ENCODE results near the gene CXorf65. TPM values are rescaled to one million over a fixed set of nuclear protein-coding genes. Genes with fewer than 3 reads are reported as not detected.

CXorf65 gene
- total RNA-seq, 4 donors from 2014 or later = not detected

DNA sequence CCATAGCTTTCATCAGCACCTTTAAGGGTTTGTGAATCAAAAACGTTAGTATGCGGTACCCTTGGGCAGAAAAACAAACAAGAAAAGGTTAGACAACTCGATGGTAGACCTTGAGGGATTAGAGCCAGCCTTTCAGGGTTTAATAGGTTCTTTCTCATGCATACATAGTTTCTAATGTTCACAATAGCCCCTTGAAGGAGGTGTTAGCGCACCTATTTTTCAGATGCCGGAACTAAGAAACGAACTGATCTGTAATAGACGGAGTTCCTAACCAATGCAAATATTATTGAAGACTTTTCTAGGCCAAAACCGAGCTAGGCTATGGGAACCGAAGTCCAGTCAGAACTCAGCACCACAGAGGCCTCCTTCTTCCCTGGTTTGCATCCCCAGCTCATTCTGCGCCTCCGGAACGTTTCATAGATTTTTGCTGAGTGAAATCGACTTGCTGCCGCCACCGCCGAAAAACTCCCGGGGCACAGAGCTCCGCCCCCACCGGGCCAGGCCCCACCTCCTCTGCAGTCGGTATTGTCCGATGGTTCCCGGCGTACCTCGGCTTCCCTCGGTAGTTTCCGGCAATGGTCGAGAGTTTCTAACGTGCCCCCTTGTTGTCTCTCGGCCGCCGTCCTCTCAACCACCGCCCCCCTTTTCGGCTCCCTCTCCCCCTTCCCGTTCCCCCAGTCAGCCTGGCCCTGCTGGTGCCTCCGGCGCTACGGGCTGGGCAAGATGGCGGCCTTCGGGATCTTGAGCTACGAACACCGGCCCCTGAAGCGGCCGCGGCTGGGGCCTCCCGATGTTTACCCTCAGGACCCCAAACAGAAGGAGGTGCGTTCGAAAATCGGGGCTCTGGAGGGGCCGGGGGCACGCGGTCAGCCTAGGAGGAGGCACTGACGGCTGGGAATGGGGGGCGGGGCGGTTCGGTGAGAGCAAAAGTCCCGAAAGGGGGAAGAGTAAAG is 11.8 kb upstream of the CXorf65 start, which contains the start of gene MED12:
MED12 (plus strand) TSS at position 565 of the 953 bp plus-strand sequence; CDS start at position 724, 159 bp downstream.
- no peaks in the 10 kb centered on the region for H3K27me3 ChIP-seq
- in situ Hi-C loops (cut with MboI; ENCODE audit: low pct_ligation_motif_present in 1 of 4, low pct_unique_long_range_greater_than_20kb in 1 of 4, low sequenced_read_pairs in 3 of 4) (no loop called here), intact Hi-C loops (cut with DNase I; ENCODE audit: low total_unique reads) (no loop called here)
- 10 to 49% methylated on average over 3 to 50 of the region's 56 CpGs for WGBS, 2 donors (ENCODE audit: low coverage in 1 of 2)
- no peaks in the 10 kb centered on the region for H3K9me3 ChIP-seq
- DNase-seq = peak; percentile 85
- peak within 1 kb of the TSS; percentile 82 to 90 (median 88) for H3K27ac ChIP-seq
- TF ChIP-seq, protein P1, sequence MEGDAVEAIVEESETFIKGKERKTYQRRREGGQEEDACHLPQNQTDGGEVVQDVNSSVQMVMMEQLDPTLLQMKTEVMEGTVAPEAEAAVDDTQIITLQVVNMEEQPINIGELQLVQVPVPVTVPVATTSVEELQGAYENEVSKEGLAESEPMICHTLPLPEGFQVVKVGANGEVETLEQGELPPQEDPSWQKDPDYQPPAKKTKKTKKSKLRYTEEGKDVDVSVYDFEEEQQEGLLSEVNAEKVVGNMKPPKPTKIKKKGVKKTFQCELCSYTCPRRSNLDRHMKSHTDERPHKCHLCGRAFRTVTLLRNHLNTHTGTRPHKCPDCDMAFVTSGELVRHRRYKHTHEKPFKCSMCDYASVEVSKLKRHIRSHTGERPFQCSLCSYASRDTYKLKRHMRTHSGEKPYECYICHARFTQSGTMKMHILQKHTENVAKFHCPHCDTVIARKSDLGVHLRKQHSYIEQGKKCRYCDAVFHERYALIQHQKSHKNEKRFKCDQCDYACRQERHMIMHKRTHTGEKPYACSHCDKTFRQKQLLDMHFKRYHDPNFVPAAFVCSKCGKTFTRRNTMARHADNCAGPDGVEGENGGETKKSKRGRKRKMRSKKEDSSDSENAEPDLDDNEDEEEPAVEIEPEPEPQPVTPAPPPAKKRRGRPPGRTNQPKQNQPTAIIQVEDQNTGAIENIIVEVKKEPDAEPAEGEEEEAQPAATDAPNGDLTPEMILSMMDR (IDR thresholded peaks at IDR 0.05) = no peak
- TF ChIP-seq EP300 (IDR thresholded peaks at IDR 0.05; ENCODE audit: low read depth) (no peak), POLR2AphosphoS5 (IDR thresholded peaks at IDR 0.05) (peak in 2 of 3 donors; percentile 26 to 34), POLR2A (IDR thresholded peaks at IDR 0.05) (peak; percentile 59)
- H3K36me3 ChIP-seq = peaks cover 0 to 4% (median 0%) of the 10 kb centered on the region in 4 donors
- peak within 1 kb of the TSS; percentile 54 to 84 (median 71) for H3K4me3 ChIP-seq
- peaks cover 0 to 16% (median 5%) of the 10 kb centered on the region in 4 donors for H3K4me1 ChIP-seq

DNA sequence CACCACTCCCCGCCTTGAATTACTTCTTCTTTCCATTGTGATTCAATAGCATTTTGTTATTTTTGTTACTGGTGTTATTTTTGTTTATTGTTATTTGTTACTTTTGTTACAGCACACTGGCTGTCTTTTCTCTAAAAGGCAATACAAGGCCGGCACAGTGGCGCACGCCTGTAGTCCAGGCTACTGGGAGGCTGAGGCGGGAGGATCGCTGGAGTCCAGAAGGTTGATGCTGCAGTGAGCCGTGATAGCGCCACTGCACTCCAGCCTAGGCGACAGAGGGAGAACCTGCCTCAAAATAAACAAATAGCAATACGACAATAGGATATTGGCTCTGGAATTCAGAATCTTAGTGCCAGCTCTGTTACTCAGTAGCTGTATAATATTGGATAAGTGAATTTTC is 10.8 kb upstream of the CXorf65 start:
- Histone ChIP-seq H3K36me3 (peaks cover 0 to 4% (median 0%) of the 10 kb centered on the region in 4 donors), H3K4me1 (peaks cover 0 to 18% (median 5%) of the 10 kb centered on the region in 4 donors), H3K9me3 (no peaks in the 10 kb centered on the region), H3K4me3 (no peak overlapping the region), H3K27ac (peak overlapping the region in 2 of 4 donors; percentile 82 to 89), H3K27me3 (no peaks in the 10 kb centered on the region)
- intact Hi-C loops (cut with DNase I; ENCODE audit: low total_unique reads) (no loop called here), in situ Hi-C loops (cut with MboI; ENCODE audit: low pct_ligation_motif_present in 1 of 4, low pct_unique_long_range_greater_than_20kb in 1 of 4, low sequenced_read_pairs in 3 of 4) (no loop called here)
- TF ChIP-seq POLR2AphosphoS5 (IDR thresholded peaks at IDR 0.05) (no peak), EP300 (IDR thresholded peaks at IDR 0.05; ENCODE audit: low read depth) (no peak), POLR2A (IDR thresholded peaks at IDR 0.05) (no peak)
- TF ChIP-seq, protein P1 (IDR thresholded peaks at IDR 0.05) = no peak
- 82% methylated on average over 10 of the region's 10 CpGs; no CpG with 5 or more reads in 1 of the 2 donors for WGBS, 2 donors (ENCODE audit: low coverage in 1 of 2)
- no peak for DNase-seq

DNA sequence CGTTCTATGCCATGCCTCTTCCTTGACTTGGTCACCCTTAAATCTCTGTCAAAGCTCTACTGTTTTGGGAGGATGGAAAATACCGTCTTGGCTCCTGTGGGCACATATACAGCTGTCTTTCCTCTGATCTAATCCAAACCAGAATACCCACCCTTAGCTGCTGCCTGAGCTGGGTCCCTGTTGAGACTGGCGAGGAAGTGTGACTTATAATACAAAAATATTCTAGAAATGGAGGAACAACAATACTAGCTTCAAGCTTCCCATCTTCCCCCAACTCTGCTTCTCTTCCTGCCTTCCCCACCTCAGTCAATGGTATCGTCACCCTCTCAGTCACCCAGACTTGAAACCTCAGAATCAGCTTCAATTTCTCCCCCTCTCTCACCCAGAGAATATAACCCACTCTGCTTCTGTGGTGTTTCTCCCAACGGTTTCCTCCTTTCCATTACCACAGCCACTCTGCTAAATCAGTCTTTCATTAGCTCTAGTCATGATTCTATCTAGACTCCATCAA is 5.4 kb upstream of the CXorf65 start:
- 54% methylated on average over 5 of the region's 5 CpGs; no CpG with 5 or more reads in 1 of the 2 donors for WGBS, 2 donors (ENCODE audit: low coverage in 1 of 2)
- Histone ChIP-seq H3K9me3 (no peaks in the 10 kb centered on the region), H3K36me3 (no peaks in the 10 kb centered on the region), H3K27me3 (no peaks in the 10 kb centered on the region), H3K4me3 (peak overlapping the region in 1 of 4 donors; percentile 48), H3K4me1 (peaks cover 0 to 4% (median 0%) of the 10 kb centered on the region in 4 donors), H3K27ac (peak overlapping the region; percentile 44 to 84 (median 68))
- intact Hi-C loops (cut with DNase I; ENCODE audit: low total_unique reads) = no loop called here
- in situ Hi-C loops (cut with MboI; ENCODE audit: low pct_ligation_motif_present in 1 of 4, low pct_unique_long_range_greater_than_20kb in 1 of 4, low sequenced_read_pairs in 3 of 4) = no loop called here
- TF ChIP-seq EP300 (IDR thresholded peaks at IDR 0.05; ENCODE audit: low read depth) (no peak), POLR2A (IDR thresholded peaks at IDR 0.05) (no peak), POLR2AphosphoS5 (IDR thresholded peaks at IDR 0.05) (no peak)
- TF ChIP-seq, protein P1 (IDR thresholded peaks at IDR 0.05) = no peak
- no peak for DNase-seq
